ENCODE measurements around the gene TBC1D22A. TPM values are rescaled to one million over a fixed set of nuclear protein-coding genes. Genes with fewer than 3 reads are reported as not detected.

Gene TBC1D22A
- total RNA-seq, 3 donors from 2014 or later, result 19.0 to 23.6 (median 23.6) TPM

DNA sequence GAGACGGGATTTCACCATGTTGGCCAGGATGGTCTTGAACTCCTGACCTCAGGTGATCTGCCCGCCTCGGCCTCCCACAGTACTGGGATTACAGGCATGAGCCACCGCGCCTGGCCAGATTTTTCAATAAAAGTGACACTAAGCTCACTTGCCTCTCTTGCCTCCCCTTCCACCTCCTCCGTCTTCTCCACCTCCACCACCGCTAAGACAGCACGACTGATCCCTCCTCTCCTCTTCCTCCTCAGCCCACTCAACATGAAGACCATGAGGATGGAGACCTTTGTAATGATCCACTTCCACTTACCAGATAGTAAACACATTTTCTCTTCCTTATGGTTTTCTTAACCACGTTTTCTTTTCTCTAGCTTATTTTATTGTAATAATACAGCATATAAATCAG is 38.6 kb upstream of the TBC1D22A start:
- no peak for TF ChIP-seq POLR2AphosphoS5 (IDR thresholded peaks at IDR 0.05)
- TF ChIP-seq, protein P1, sequence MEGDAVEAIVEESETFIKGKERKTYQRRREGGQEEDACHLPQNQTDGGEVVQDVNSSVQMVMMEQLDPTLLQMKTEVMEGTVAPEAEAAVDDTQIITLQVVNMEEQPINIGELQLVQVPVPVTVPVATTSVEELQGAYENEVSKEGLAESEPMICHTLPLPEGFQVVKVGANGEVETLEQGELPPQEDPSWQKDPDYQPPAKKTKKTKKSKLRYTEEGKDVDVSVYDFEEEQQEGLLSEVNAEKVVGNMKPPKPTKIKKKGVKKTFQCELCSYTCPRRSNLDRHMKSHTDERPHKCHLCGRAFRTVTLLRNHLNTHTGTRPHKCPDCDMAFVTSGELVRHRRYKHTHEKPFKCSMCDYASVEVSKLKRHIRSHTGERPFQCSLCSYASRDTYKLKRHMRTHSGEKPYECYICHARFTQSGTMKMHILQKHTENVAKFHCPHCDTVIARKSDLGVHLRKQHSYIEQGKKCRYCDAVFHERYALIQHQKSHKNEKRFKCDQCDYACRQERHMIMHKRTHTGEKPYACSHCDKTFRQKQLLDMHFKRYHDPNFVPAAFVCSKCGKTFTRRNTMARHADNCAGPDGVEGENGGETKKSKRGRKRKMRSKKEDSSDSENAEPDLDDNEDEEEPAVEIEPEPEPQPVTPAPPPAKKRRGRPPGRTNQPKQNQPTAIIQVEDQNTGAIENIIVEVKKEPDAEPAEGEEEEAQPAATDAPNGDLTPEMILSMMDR (IDR thresholded peaks at IDR 0.05), result no peak
- no peak for TF ChIP-seq POLR2A (IDR thresholded peaks at IDR 0.05)
- no peaks in the 10 kb centered on the region for H3K27me3 ChIP-seq
- intact Hi-C loops (cut with DNase I; ENCODE audit: low total_unique reads), result no loop called here
- H3K4me1 ChIP-seq, result no peaks in the 10 kb centered on the region
- no peak overlapping the region for H3K4me3 ChIP-seq
- no peak overlapping the region for H3K27ac ChIP-seq
- DNase-seq (ENCODE audit: low spot score in 2 of 2), result no peak
- H3K36me3 ChIP-seq, result no peaks in the 10 kb centered on the region
- H3K9me3 ChIP-seq, result no peaks in the 10 kb centered on the region

DNA sequence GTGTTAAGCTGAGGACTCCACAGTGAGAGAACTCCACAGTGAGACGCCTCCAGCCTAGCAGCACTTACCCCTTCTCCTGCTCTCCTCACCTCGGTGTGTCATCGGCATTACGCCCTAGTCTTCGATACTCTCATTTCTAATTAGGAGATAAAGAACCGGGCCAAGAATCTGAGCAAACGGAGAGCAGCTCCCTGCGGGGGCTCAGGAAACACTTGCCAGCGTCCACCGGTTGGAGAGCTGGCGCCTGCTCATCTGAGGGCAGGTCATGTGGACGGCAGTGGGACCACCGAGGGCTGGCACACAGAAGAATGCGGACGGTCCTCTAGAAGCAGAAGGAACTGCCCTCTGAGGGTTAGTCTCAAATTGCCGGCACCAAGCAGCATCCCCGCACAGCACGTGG is 37.4 kb upstream of the TBC1D22A start:
- Histone ChIP-seq H3K27ac (no peak overlapping the region), H3K4me3 (no peak overlapping the region), H3K4me1 (no peaks in the 10 kb centered on the region), H3K36me3 (no peaks in the 10 kb centered on the region), H3K9me3 (no peaks in the 10 kb centered on the region), H3K27me3 (no peaks in the 10 kb centered on the region)
- TF ChIP-seq, protein P1 (IDR thresholded peaks at IDR 0.05), result no peak
- no peak for TF ChIP-seq POLR2AphosphoS5 (IDR thresholded peaks at IDR 0.05)
- TF ChIP-seq POLR2A (IDR thresholded peaks at IDR 0.05), result no peak
- intact Hi-C loops (cut with DNase I; ENCODE audit: low total_unique reads), result no loop called here
- DNase-seq (ENCODE audit: low spot score in 2 of 2), result no peak

DNA sequence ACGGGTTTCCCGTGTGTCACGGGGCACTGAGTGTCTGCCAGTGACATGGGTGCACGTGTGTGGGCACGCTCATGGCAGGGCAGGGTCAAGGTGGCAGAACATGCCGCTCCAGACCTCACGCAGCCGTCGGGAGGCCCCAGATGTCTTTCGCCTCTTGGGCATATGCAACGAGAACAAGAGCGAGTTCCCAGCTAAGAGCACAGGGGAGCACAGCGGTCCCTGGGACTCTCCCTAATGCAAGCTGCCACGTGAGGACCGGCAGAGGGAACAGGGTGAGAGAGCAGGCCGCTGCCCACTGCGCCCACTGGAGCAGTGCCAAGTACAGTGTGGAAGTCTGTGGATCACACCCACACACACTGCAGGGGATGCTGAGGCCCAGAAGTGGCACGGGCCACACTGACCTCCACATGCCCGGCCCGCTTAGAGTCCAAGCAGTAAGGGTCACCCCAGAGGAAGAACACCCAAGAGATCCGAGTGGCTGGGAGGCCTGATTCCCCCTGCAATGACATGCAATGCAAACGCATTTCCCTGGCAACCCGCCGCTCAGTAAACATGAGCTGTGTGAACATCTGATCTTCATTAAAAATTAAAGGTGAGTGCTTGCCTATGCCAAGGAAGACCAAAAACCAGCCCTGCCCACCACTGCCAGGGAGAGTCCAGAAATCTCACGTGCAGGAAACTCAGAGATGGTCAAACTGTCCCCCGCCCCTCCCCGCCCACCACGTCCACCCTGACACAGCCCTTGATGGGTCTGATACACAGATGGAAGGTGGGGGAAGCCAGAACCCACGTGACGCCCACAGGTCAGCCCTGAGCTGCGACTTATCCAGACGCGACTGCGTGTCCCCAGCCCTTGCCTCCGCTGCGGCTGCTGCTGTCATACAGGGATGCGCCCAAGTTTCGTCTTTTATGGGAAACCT is 36.1 kb upstream of the TBC1D22A start:
- no peaks in the 10 kb centered on the region for H3K27me3 ChIP-seq
- no peak for TF ChIP-seq POLR2A (IDR thresholded peaks at IDR 0.05)
- TF ChIP-seq, protein P1 (IDR thresholded peaks at IDR 0.05), result no peak
- no peak for TF ChIP-seq POLR2AphosphoS5 (IDR thresholded peaks at IDR 0.05)
- H3K4me1 ChIP-seq, result peaks cover 2 to 7% of the 10 kb centered on the region in 2 donors
- H3K27ac ChIP-seq, result no peak overlapping the region
- H3K36me3 ChIP-seq, result no peaks in the 10 kb centered on the region
- DNase-seq (ENCODE audit: low spot score in 2 of 2), result no peak
- H3K4me3 ChIP-seq, result no peak overlapping the region
- intact Hi-C loops (cut with DNase I; ENCODE audit: low total_unique reads), result no loop called here
- no peaks in the 10 kb centered on the region for H3K9me3 ChIP-seq

DNA sequence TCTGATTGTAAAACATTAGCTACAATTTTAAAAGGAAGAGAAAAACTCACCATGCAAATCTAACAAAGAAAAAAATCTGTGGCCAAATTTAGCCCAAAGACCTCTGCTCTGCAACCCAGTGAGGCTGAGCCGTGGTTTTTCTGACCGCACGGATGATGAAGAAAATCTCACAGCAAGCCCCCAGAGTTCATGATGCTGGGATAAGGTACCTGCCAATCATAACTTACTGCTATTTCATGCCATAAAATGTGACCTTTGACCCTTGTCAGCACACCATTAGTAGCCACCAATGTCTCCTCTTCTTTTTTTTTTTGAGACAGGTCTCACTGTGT is 35.5 kb upstream of the TBC1D22A start:
- no peak overlapping the region for H3K4me3 ChIP-seq
- no peaks in the 10 kb centered on the region for H3K36me3 ChIP-seq
- intact Hi-C loops (cut with DNase I; ENCODE audit: low total_unique reads), result no loop called here

More for the DNA sequence above, 35.5 kb upstream of the TBC1D22A start:
- Histone ChIP-seq H3K27ac (no peak overlapping the region), H3K4me1 (peaks cover 2 to 13% of the 10 kb centered on the region in 2 donors), H3K27me3 (no peaks in the 10 kb centered on the region), H3K9me3 (no peaks in the 10 kb centered on the region)
- TF ChIP-seq POLR2A (IDR thresholded peaks at IDR 0.05) (no peak), POLR2AphosphoS5 (IDR thresholded peaks at IDR 0.05) (no peak)
- TF ChIP-seq, protein P1 (IDR thresholded peaks at IDR 0.05), result no peak
- DNase-seq (ENCODE audit: low spot score in 2 of 2), result no peak
